ENCODE measurements around the gene CYP26C1.

The CYP26C1 gene

GRCh38 chr10:93075369-93076221 lies 15.0 kb downstream of the CYP26C1 start:
- H3K36me3 ChIP-seq (ENCODE audit: insufficient read depth, low read length): no peaks in the 10 kb centered on the region
- H2AFZ ChIP-seq (ENCODE audit: low read length): no peak overlapping the region
- no peak overlapping the region for H3K4me2 ChIP-seq (ENCODE audit: low read length)
- H3F3A ChIP-seq (ENCODE audit: insufficient read depth, low read length): no peaks in the 10 kb centered on the region
- TF ChIP-seq EZH2 (IDR thresholded peaks at IDR 0.05; ENCODE audit: borderline replicate concordance, low read length): no peak
- TF ChIP-seq CTCF (IDR thresholded peaks at IDR 0.05; ENCODE audit: low read length): no peak
- no peaks in the 10 kb centered on the region for H3K9me2 ChIP-seq (ENCODE audit: low read depth, low read length)
- H3K9ac ChIP-seq (ENCODE audit: low read length): no peak overlapping the region
- no peaks in the 10 kb centered on the region for H3K4me1 ChIP-seq (ENCODE audit: insufficient read depth, low read length, severe bottlenecking)
- no peaks in the 10 kb centered on the region for H3K27me3 ChIP-seq (ENCODE audit: insufficient read depth, low read length)
- no peak overlapping the region for H3K4me3 ChIP-seq (ENCODE audit: low read depth, low read length, poor library complexity, severe bottlenecking)
- no peaks in the 10 kb centered on the region for H3K9me3 ChIP-seq (ENCODE audit: low read length)
- no peak overlapping the region for H3K27ac ChIP-seq (ENCODE audit: low read depth, low read length, poor library complexity, severe bottlenecking)
- H3K79me2 ChIP-seq (ENCODE audit: insufficient read depth, low read length): no peaks in the 10 kb centered on the region
- no peaks in the 10 kb centered on the region for H4K20me1 ChIP-seq (ENCODE audit: insufficient read depth, low read length)

DNA sequence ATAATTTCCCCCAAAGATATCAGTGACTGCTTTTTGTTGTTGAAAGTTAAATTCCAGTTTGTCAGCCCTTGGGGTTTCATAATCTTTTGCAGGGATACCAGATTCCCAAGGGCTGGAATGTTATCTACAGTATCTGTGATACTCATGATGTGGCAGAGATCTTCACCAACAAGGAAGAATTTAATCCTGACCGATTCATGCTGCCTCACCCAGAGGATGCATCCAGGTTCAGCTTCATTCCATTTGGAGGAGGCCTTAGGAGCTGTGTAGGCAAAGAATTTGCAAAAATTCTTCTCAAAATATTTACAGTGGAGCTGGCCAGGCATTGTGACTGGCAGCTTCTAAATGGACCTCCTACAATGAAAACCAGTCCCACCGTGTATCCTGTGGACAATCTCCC lies 16.3 kb downstream of the CYP26C1 start:
- no peak for TF ChIP-seq CTCF (IDR thresholded peaks at IDR 0.05; ENCODE audit: low read length)
- no peak for TF ChIP-seq EZH2 (IDR thresholded peaks at IDR 0.05; ENCODE audit: borderline replicate concordance, low read length)
- Histone ChIP-seq H4K20me1 (ENCODE audit: insufficient read depth, low read length) (no peaks in the 10 kb centered on the region), H3K79me2 (ENCODE audit: insufficient read depth, low read length) (no peaks in the 10 kb centered on the region), H3K9ac (ENCODE audit: low read length) (no peak overlapping the region), H3K36me3 (ENCODE audit: insufficient read depth, low read length) (no peaks in the 10 kb centered on the region), H3K27me3 (ENCODE audit: insufficient read depth, low read length) (no peaks in the 10 kb centered on the region), H3K27ac (ENCODE audit: low read depth, low read length, poor library complexity, severe bottlenecking) (no peak overlapping the region), H3F3A (ENCODE audit: insufficient read depth, low read length) (no peaks in the 10 kb centered on the region), H3K4me1 (ENCODE audit: insufficient read depth, low read length, severe bottlenecking) (no peaks in the 10 kb centered on the region), H2AFZ (ENCODE audit: low read length) (no peak overlapping the region), H3K4me3 (ENCODE audit: low read depth, low read length, poor library complexity, severe bottlenecking) (no peak overlapping the region), H3K9me2 (ENCODE audit: low read depth, low read length) (no peaks in the 10 kb centered on the region), H3K9me3 (ENCODE audit: low read length) (no peaks in the 10 kb centered on the region), H3K4me2 (ENCODE audit: low read length) (no peak overlapping the region)

- H3K27ac ChIP-seq (ENCODE audit: low read depth, low read length, poor library complexity, severe bottlenecking): no peak overlapping the region
- no peaks in the 10 kb centered on the region for H3K9me3 ChIP-seq (ENCODE audit: low read length)
- no peaks in the 10 kb centered on the region for H3K9me2 ChIP-seq (ENCODE audit: low read depth, low read length)
- no peaks in the 10 kb centered on the region for H3K27me3 ChIP-seq (ENCODE audit: insufficient read depth, low read length)
- TF ChIP-seq CTCF (IDR thresholded peaks at IDR 0.05; ENCODE audit: low read length) (no peak), EZH2 (IDR thresholded peaks at IDR 0.05; ENCODE audit: borderline replicate concordance, low read length) (no peak)
- H3F3A ChIP-seq (ENCODE audit: insufficient read depth, low read length): no peaks in the 10 kb centered on the region
- H3K4me3 ChIP-seq (ENCODE audit: low read depth, low read length, poor library complexity, severe bottlenecking): no peak overlapping the region
- H4K20me1 ChIP-seq (ENCODE audit: insufficient read depth, low read length): no peaks in the 10 kb centered on the region
- no peaks in the 10 kb centered on the region for H3K79me2 ChIP-seq (ENCODE audit: insufficient read depth, low read length)
- no peaks in the 10 kb centered on the region for H3K36me3 ChIP-seq (ENCODE audit: insufficient read depth, low read length)
- no peaks in the 10 kb centered on the region for H3K4me1 ChIP-seq (ENCODE audit: insufficient read depth, low read length, severe bottlenecking)
- H2AFZ ChIP-seq (ENCODE audit: low read length): no peak overlapping the region
- H3K9ac ChIP-seq (ENCODE audit: low read length): no peak overlapping the region
- no peak overlapping the region for H3K4me2 ChIP-seq (ENCODE audit: low read length)
Observed at GRCh38 chr10:93077860-93078337, 17.3 kb downstream of the CYP26C1 start.
